ENCODE measurements around the gene OTOGL. TPM values are rescaled to one million over a fixed set of nuclear protein-coding genes. Genes with fewer than 3 reads are reported as not detected.

Gene OTOGL
- total RNA-seq, 1 experiment from 2014 or later, result not detected

GRCh38 chr12:80420075-80420474, 320.7 kb downstream of the OTOGL start:
- Mint-ChIP-seq H3K4me1 (ENCODE audit: insufficient read depth, unreplicated experiment) (no peaks in the 10 kb centered on the region), H3K27ac (ENCODE audit: low read depth, unreplicated experiment) (no peak overlapping the region), H3K9me3 (ENCODE audit: unreplicated experiment) (no peaks in the 10 kb centered on the region), H3K27me3 (ENCODE audit: insufficient read depth, unreplicated experiment) (peaks cover 91% of the 10 kb centered on the region), H3K4me3 (ENCODE audit: unreplicated experiment) (no peak overlapping the region), H3K36me3 (ENCODE audit: insufficient read depth, unreplicated experiment) (no peaks in the 10 kb centered on the region)
- CTCF ChIA-PET, result interaction anchor here (0.6 kb wide), 1 partner anchor 404 kb away, joined by 3 read pairs; no protein-coding TSS in a partner anchor
- TF ChIP-seq, protein P1, sequence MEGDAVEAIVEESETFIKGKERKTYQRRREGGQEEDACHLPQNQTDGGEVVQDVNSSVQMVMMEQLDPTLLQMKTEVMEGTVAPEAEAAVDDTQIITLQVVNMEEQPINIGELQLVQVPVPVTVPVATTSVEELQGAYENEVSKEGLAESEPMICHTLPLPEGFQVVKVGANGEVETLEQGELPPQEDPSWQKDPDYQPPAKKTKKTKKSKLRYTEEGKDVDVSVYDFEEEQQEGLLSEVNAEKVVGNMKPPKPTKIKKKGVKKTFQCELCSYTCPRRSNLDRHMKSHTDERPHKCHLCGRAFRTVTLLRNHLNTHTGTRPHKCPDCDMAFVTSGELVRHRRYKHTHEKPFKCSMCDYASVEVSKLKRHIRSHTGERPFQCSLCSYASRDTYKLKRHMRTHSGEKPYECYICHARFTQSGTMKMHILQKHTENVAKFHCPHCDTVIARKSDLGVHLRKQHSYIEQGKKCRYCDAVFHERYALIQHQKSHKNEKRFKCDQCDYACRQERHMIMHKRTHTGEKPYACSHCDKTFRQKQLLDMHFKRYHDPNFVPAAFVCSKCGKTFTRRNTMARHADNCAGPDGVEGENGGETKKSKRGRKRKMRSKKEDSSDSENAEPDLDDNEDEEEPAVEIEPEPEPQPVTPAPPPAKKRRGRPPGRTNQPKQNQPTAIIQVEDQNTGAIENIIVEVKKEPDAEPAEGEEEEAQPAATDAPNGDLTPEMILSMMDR (IDR thresholded peaks at IDR 0.05; ENCODE audit: unreplicated experiment), result no peak
- POLR2A ChIA-PET, result no interaction called here
- no TSS peak for BruUV-seq (replicated peaks)
- no peak for DNase-seq (ENCODE audit: unreplicated experiment)
- intact Hi-C loops (cut with micrococcal nuclease), result no loop called here

GRCh38 chr12:80422550-80422949, 323.2 kb downstream of the OTOGL start:
- H3K27me3 Mint-ChIP-seq (ENCODE audit: insufficient read depth, unreplicated experiment), result peaks cover 94% of the 10 kb centered on the region
- no peak overlapping the region for H3K4me3 Mint-ChIP-seq (ENCODE audit: unreplicated experiment)
- no peaks in the 10 kb centered on the region for H3K36me3 Mint-ChIP-seq (ENCODE audit: insufficient read depth, unreplicated experiment)
- no peaks in the 10 kb centered on the region for H3K9me3 Mint-ChIP-seq (ENCODE audit: unreplicated experiment)
- H3K4me1 Mint-ChIP-seq (ENCODE audit: insufficient read depth, unreplicated experiment), result no peaks in the 10 kb centered on the region
- DNase-seq (ENCODE audit: unreplicated experiment), result no peak
- TF ChIP-seq, protein P1 (IDR thresholded peaks at IDR 0.05; ENCODE audit: unreplicated experiment), result no peak
- CTCF ChIA-PET, result no interaction called here
- POLR2A ChIA-PET, result no interaction called here
- intact Hi-C loops (cut with micrococcal nuclease), result no loop called here
- no TSS peak for BruUV-seq (replicated peaks)
- H3K27ac Mint-ChIP-seq (ENCODE audit: low read depth, unreplicated experiment), result no peak overlapping the region

Other genes with a start within 250 kb of the OTOGL start
- gene PPP1R12A, start 164.4 kb upstream of the OTOGL start, total RNA-seq (2022), result 67.6 and 78.0 TPM in 2 replicates